ENCODE data around the gene ARF1.

ARF1 gene

DNA sequence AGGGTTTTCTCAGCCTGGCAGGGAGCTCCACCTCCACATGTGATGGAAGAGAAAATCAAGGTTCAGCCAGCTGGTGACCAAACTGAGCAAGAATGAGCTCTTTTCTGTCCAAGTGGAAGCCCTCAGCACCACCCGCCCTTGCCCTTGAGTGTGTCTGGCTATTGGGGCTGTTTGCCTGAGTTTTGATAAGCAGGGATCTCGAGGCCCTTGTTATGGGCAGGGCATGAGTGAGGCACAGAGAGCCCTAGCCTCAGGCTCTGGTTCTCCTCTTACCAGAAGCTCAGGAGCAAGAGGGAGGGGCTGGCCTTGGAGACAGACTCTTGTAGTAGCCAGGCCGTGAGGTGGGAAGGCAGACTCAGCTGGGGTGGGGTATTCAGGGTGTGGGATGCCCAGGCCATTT is 37.5 kb upstream of the ARF1 start:
- H3K4me3 ChIP-seq (ENCODE audit: low read depth, low read length): no peak overlapping the region
- TF ChIP-seq CTCF (IDR thresholded peaks at IDR 0.05; ENCODE audit: low read depth, low read length, missing control alignments): no peak
- no peak for DNase-seq (ENCODE audit: low read depth)

DNA sequence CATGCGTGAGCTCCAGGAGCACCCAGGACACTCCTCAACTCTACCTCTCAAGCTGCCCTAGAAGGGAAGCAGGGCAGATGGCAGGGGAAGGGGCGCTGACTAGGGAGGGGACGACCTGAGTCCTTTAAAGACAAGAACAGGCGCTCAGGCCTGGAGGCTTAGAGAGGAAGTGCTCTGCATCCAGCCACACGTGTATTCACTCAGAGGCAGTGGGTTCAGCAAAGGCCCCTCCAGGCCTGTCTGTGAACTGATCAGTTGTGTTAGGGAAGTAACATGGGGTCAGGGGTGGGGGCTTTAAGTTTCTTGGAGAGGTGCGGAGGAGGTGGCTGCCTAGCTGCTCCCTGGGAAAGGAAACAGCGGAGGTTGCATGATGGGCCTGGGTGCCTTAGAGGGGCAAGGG is 37.1 kb upstream of the ARF1 start:
- no peak for TF ChIP-seq CTCF (IDR thresholded peaks at IDR 0.05; ENCODE audit: low read depth, low read length, missing control alignments)
- DNase-seq (ENCODE audit: low read depth): no peak
- no peak overlapping the region for H3K4me3 ChIP-seq (ENCODE audit: low read depth, low read length)

DNA sequence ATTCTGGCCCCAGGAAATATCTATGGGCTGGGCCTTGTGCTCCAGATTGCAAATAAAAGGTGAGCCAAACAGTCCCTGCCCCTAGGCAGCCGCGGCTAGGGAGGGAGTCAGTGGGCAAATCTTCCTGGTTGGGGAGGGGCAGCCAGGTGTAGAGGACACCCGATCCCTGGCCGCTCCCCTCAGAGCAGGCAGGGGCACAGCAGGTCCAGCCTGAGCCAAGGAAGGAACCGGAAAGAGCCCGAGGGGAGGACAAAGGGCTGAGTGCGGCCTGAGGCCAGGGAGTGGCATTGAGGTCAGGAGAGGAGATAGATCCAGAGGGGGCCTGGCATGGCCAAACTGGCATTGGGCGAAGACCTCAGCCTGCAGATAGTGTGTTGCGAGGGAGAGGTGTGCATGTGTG is 36.6 kb upstream of the ARF1 start:
- no peak for DNase-seq (ENCODE audit: low read depth)
- no peak overlapping the region for H3K4me3 ChIP-seq (ENCODE audit: low read depth, low read length)

DNA sequence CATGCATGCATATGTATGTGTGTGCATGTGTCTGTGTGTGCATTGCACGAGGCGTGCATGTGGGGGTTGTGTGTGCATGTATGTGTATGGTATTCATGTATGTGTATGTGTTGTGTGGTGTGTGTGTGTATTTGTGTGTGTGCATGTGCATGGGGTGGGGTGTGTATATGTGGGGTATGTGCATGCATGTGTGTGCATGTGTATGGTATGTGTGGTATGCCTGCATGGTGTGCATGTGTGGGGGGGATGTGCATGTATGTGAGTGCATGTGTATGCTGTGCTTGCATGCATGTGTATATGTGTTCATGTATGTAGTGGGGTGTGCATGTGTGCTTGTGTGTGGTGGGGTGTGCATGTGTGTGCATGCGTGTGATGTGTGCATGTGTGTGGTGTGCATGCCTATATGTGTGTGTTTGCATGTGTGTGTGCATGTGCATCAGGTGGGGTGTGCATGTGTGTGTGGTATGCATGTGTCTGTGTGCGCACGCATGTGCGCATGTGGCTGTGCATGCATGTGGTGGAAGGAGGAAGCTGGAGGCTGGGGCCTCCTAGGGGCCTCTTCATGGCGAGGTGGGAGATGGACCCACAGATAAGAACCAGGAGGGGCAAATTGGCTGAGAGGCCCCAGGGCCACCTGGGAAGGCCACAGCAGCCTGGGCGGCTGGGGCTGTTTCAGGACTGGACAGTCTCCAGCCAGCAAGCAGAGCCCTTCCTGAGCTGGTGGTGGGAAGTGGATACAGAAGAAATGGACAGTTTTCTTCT is 35.9 kb upstream of the ARF1 start:
- no peak overlapping the region for H3K4me3 ChIP-seq (ENCODE audit: low read depth, low read length)
- TF ChIP-seq CTCF (IDR thresholded peaks at IDR 0.05; ENCODE audit: low read depth, low read length, missing control alignments): no peak
- no peak for DNase-seq (ENCODE audit: low read depth)

More for the DNA sequence above, 36.6 kb upstream of the ARF1 start:
- TF ChIP-seq CTCF (IDR thresholded peaks at IDR 0.05; ENCODE audit: low read depth, low read length, missing control alignments): no peak

- TF ChIP-seq CTCF (IDR thresholded peaks at IDR 0.05; ENCODE audit: low read depth, low read length, missing control alignments): no peak
- no peak overlapping the region for H3K4me3 ChIP-seq (ENCODE audit: low read depth, low read length)
- no peak for DNase-seq (ENCODE audit: low read depth)
Observed at GRCh38 chr1:228047183-228047466, 35.4 kb upstream of the ARF1 start.

- no peak overlapping the region for H3K4me3 ChIP-seq (ENCODE audit: low read depth, low read length)
- no peak for DNase-seq (ENCODE audit: low read depth)
- TF ChIP-seq CTCF (IDR thresholded peaks at IDR 0.05; ENCODE audit: low read depth, low read length, missing control alignments): no peak
Observed at GRCh38 chr1:228048120-228048519, 34.4 kb upstream of the ARF1 start.

DNA sequence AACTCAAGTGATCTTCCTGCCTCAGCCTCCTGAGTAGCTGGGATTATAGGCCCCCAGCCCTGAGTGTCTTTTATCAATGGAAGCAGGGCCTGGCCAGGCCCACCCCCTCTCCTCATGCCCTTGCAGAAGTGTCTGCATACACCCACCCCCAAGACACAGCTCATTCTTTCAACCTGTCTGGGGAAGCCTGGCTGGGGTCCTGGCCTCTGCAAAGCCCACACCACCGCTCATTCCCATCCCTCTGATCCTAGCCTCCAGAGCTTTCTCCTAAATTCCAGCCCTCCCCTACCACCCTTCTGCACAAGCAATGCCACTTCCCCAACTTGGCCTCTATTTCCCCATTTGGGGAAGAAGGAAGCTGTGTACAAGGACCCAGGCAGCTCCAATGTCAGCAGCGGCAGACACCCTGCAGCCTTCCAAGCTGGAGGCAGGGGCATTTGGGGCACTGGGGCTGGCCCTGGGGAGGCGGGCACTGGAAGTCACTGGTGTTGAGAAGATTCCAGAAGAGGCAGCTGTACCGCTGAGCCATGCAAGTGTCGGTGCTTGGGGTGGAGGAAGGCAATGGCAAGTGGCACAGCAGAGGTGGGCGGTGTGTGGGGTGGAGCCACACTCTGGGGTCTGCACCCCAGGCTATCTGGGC is 33.7 kb upstream of the ARF1 start:
- no peak for DNase-seq (ENCODE audit: low read depth)
- H3K4me3 ChIP-seq (ENCODE audit: low read depth, low read length): no peak overlapping the region
- TF ChIP-seq CTCF (IDR thresholded peaks at IDR 0.05; ENCODE audit: low read depth, low read length, missing control alignments): no peak
